Measurements from ENCODE around the gene RRP7A. TPM values are rescaled to one million over a fixed set of nuclear protein-coding genes. Genes with fewer than 3 reads are reported as not detected.

RRP7A gene
- total and polyA plus RNA-seq, 2 donors (not counting 3 experiments of a cell fraction or from before 2014, with no cell fraction given) = 35.3 to 83.7 TPM

DNA sequence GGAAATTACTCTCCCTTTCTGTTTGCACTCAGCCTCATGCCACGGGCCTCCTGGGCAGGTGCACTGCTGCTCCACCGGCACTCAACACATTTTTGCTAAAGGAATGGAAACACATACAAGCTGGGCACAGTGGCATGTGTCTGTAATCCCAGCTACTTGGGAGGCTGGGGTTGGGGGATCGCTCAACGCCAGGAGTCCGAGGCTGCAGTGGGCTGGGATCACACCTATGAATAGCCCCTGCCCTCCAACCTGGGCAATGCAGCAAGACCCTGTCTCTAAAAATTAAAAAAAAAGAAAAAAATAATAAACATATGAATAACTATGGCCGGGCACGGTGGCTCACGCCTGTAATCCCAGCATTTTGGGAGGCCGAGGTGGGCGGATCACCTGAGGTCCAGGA, 30.6 kb downstream of the RRP7A start:
- no peaks in the 10 kb centered on the region for H3K36me3 ChIP-seq (ENCODE audit: control insufficient read depth in 2 of 2, extremely low read depth in 1 of 2, insufficient read depth in 2 of 2, low read length in 2 of 2)
- H3K27me3 ChIP-seq (ENCODE audit: control insufficient read depth in 2 of 2, insufficient read depth in 2 of 2, low read length in 2 of 2) = peaks cover 0 to 2% of the 10 kb centered on the region in 2 experiments
- no peak for DNase-seq (ENCODE audit: low read depth, low spot score)
- no peaks in the 10 kb centered on the region for H4K20me1 ChIP-seq (replicated peaks; ENCODE audit: control insufficient read depth, extremely low read depth, insufficient read depth, low read length)
- CTCF ChIA-PET = no interaction called here
- POLR2A ChIA-PET = no interaction called here
- H3K4me3 ChIP-seq (replicated peaks in 1 of 3; ENCODE audit: insufficient read depth in 1 of 3, low read depth in 1 of 3, low read length in 3 of 3) = no peak overlapping the region
- H3K9ac ChIP-seq (replicated peaks; ENCODE audit: extremely low read depth, insufficient read depth, low read length) = no peak overlapping the region
- H3K79me2 ChIP-seq (ENCODE audit: control insufficient read depth, insufficient read depth, low read length) = no peaks in the 10 kb centered on the region
- intact Hi-C loops (cut with micrococcal nuclease) (no loop called here), dilution Hi-C loops (cut with MboI; ENCODE audit: extremely low pct_ligation_motif_present, low sequenced_read_pairs) (no loop called here)
- TF ChIP-seq POLR2A (IDR thresholded peaks at IDR 0.05; ENCODE audit: low read depth, low read length) (no peak), GATA2 (IDR thresholded peaks at IDR 0.05; ENCODE audit: insufficient read depth, insufficient read length, low read depth, low read length) (no peak), CTCF (IDR thresholded peaks at IDR 0.05; ENCODE audit: extremely low read depth in 1 of 2, insufficient read depth in 1 of 2, low read depth in 1 of 2, low read length in 2 of 2) (no peak), JUN (IDR thresholded peaks at IDR 0.05; ENCODE audit: borderline replicate concordance, insufficient read depth, insufficient read length, low read depth) (no peak), MAX (IDR thresholded peaks at IDR 0.05; ENCODE audit: insufficient read depth, insufficient read length) (no peak), EZH2 (IDR thresholded peaks at IDR 0.05; ENCODE audit: borderline replicate concordance, low read depth, low read length, severe bottlenecking) (no peak), FOS (IDR thresholded peaks at IDR 0.05; ENCODE audit: borderline replicate concordance, insufficient read depth, low read length) (no peak), MYC (IDR thresholded peaks at IDR 0.05; ENCODE audit: low read depth, low read length) (no peak), POLR2AphosphoS5 (IDR thresholded peaks at IDR 0.05; ENCODE audit: insufficient read depth, low read depth, low read length) (no peak)
- FAIRE-seq = no peak
- H3K4me2 ChIP-seq (ENCODE audit: insufficient read depth, low read length) = no peak overlapping the region
- H3K9me1 ChIP-seq (replicated peaks; ENCODE audit: control insufficient read depth, extremely low read depth, insufficient read depth, low read length) = no peaks in the 10 kb centered on the region
- H3K4me1 ChIP-seq (ENCODE audit: control insufficient read depth, extremely low read depth, insufficient read depth, low read length) = no peaks in the 10 kb centered on the region
- H3K9me3 ChIP-seq (replicated peaks; ENCODE audit: control insufficient read depth, insufficient read depth, low read length) = no peaks in the 10 kb centered on the region
- no peak overlapping the region for H3K27ac ChIP-seq (ENCODE audit: insufficient read depth, low read depth, low read length)
- H2AFZ ChIP-seq (ENCODE audit: low read depth, low read length) = no peak overlapping the region
- BruUV-seq (replicated peaks) = no TSS peak
